Vagina (tissue), 2 donors: ENCODE results near the gene SCN3A. TPM values are rescaled to one million over a fixed set of nuclear protein-coding genes. Genes with fewer than 3 reads are reported as not detected.

Experiments used
- DNase-seq, 2 donors: peaks; one replicate each; pipeline ENCODE4 v3.0.0-alpha.2; 2017; ENCODE audit errors: extremely low spot score in 2 of 2
- H3K27ac ChIP-seq: fragments of 200-600 bp; sonication (generic); one replicate; pipeline ENCODE4 v1.5.1; 2019
- H3K27me3 ChIP-seq: fragments of 200-600 bp; sonication (generic); one replicate; pipeline ENCODE4 v1.5.1; 2019
- H3K36me3 ChIP-seq, 2 donors: fragments of 200-600 bp; sonication (generic); one replicate each; pipeline ENCODE4 v1.5.1; 2017 to 2019
- H3K4me1 ChIP-seq: fragments of 200-600 bp; sonication (generic); one replicate; pipeline ENCODE4 v1.5.1; 2019
- H3K4me3 ChIP-seq, 2 donors: fragments of 200-600 bp; sonication (generic); 1 replicate in 1 of 2; 2 replicates in 1 of 2; pipeline ENCODE4 v1.5.1; 2016 to 2019
- H3K9me3 ChIP-seq: fragments of 200-600 bp; sonication (generic); one replicate; pipeline ENCODE4 v1.5.1; 2019
- CTCF ChIP-seq, 3 experiments: fragments of 450-650 bp in 2 of 3; fragments of 200-600 bp in 1 of 3; sonication (generic) in 1 of 3; IDR thresholded peaks; one replicate each; pipeline ENCODE4 v1.5.1; 2017 to 2019; ENCODE audit warnings: antibody characterized with exemption in 3 of 3, mild to moderate bottlenecking in 2 of 3, moderate library complexity in 2 of 3
- POLR2A ChIP-seq, 2 donors: fragments of 450-650 bp; IDR thresholded peaks; one replicate each; pipeline ENCODE4 v1.6.1; 2017; ENCODE audit warnings: antibody characterized with exemption in 2 of 2, mild to moderate bottlenecking in 2 of 2, moderate library complexity in 2 of 2
- POLR2AphosphoS5 ChIP-seq, 2 donors: sonication (generic); formaldehyde crosslinking; IDR thresholded peaks; one replicate each; pipeline ENCODE4 v1.9.0; 2017; ENCODE audit warnings: antibody characterized with exemption in 2 of 2, mild to moderate bottlenecking in 2 of 2, low read depth in 1 of 2; ENCODE audit not compliant: insufficient read depth in 1 of 2
- intact Hi-C: fragments of 100-400 bp; cut with DNase I; formaldehyde crosslinking; loops from one replicate; pipeline ENCODE4 v1.15.1; 2023
- total RNA-seq: library from RNA; depleted of rRNA; stranded (reverse); fragments of >200 nt; gene quantifications from one replicate; pipeline ENCODE4 v1.2.3, GENCODE V29; 2016

SCN3A gene
- total RNA-seq, 1 donor from 2014 or later = 2.0 TPM

GRCh38 chr2:165193178-165193777, 10.6 kb downstream of the SCN3A start:
- H3K4me3 ChIP-seq = no peak overlapping the region
- no peak for DNase-seq
- no peaks in the 10 kb centered on the region for H3K9me3 ChIP-seq
- H3K27ac ChIP-seq = no peak overlapping the region
- intact Hi-C loops = no loop called here
- no peaks in the 10 kb centered on the region for H3K36me3 ChIP-seq
- no peaks in the 10 kb centered on the region for H3K27me3 ChIP-seq
- TF ChIP-seq CTCF (IDR thresholded peaks at IDR 0.05) (no peak), POLR2AphosphoS5 (IDR thresholded peaks at IDR 0.05; ENCODE audit: insufficient read depth in 1 of 2, low read depth in 1 of 2) (no peak), POLR2A (IDR thresholded peaks at IDR 0.05) (no peak)
- H3K4me1 ChIP-seq = no peaks in the 10 kb centered on the region

- Histone ChIP-seq H3K27me3 (no peaks in the 10 kb centered on the region), H3K4me3 (no peak overlapping the region), H3K9me3 (no peaks in the 10 kb centered on the region), H3K27ac (no peak overlapping the region), H3K4me1 (no peaks in the 10 kb centered on the region), H3K36me3 (no peaks in the 10 kb centered on the region)
- DNase-seq = no peak
- TF ChIP-seq POLR2AphosphoS5 (IDR thresholded peaks at IDR 0.05; ENCODE audit: insufficient read depth in 1 of 2, low read depth in 1 of 2) (no peak), CTCF (IDR thresholded peaks at IDR 0.05) (no peak), POLR2A (IDR thresholded peaks at IDR 0.05) (no peak)
- intact Hi-C loops = no loop called here
These were observed 11.1 kb downstream of the SCN3A start for GRCh38 chr2:165192729-165193128.

DNA sequence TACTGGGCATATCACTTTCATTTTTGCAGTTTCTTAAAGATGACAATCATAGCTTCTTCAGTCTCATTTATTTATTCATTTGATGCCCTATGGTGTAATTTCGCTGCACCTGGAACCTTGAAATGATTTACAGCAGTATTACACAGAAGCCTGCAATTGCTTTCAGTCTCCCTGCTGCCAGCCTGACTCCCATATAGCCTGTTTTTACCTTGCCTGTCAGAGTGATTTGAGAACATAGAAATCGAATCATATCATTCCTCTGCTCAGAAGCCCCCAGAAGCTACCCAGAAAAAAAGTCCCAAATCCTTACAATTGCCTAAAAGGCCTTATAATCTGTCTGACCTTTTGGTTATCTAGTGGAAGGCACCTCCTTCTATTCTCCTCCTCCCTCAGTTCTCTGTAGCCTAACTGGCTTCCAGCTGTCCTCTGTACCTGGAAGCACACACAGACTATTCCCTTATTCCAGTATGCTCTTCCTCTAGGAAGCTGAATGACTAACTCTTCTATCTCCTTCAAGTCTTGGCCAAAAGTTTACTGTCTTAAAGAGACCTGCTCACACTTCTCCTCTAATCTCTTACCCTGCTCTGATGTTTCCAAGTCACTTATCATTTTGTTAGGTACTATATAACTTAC, 12.6 kb downstream of the SCN3A start:
- intact Hi-C loops = no loop called here
- H3K4me1 ChIP-seq = no peaks in the 10 kb centered on the region

DNA sequence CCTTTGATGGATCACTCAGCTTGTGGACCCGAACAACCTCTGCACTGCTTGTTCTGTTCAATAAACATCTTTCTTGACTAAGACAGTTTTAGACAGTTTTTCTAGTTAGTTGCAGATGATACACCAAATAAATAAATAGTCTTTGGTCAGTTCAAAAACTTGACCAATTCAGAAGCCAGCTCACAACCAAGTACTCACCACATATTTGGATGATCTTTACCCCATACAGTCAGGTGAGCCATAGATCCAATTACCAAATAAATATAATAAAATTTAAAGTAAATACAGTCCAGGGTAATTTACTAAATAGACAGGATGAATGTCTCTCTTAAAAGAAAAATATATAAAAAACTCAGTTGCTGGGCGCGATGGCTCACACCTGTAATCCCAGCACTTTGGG, 18.2 kb downstream of the SCN3A start:
- intact Hi-C loops = no loop called here
- Histone ChIP-seq H3K36me3 (no peaks in the 10 kb centered on the region), H3K27me3 (no peaks in the 10 kb centered on the region), H3K4me3 (no peak overlapping the region), H3K27ac (no peak overlapping the region), H3K4me1 (no peaks in the 10 kb centered on the region), H3K9me3 (no peaks in the 10 kb centered on the region)
- no peak for DNase-seq
- no peak for TF ChIP-seq POLR2AphosphoS5 (IDR thresholded peaks at IDR 0.05; ENCODE audit: insufficient read depth in 1 of 2, low read depth in 1 of 2)
- TF ChIP-seq POLR2A (IDR thresholded peaks at IDR 0.05) = no peak
- TF ChIP-seq CTCF (IDR thresholded peaks at IDR 0.05) = no peak

More for the DNA sequence above, 12.6 kb downstream of the SCN3A start:
- H3K36me3 ChIP-seq = no peaks in the 10 kb centered on the region
- no peak overlapping the region for H3K27ac ChIP-seq
- no peaks in the 10 kb centered on the region for H3K27me3 ChIP-seq
- H3K4me3 ChIP-seq = no peak overlapping the region
- TF ChIP-seq POLR2A (IDR thresholded peaks at IDR 0.05) (no peak), CTCF (IDR thresholded peaks at IDR 0.05) (no peak), POLR2AphosphoS5 (IDR thresholded peaks at IDR 0.05; ENCODE audit: insufficient read depth in 1 of 2, low read depth in 1 of 2) (no peak)
- no peaks in the 10 kb centered on the region for H3K9me3 ChIP-seq
- no peak for DNase-seq

GRCh38 chr2:165182029-165182428, 21.8 kb downstream of the SCN3A start:
- Histone ChIP-seq H3K4me3 (no peak overlapping the region), H3K4me1 (no peaks in the 10 kb centered on the region), H3K27ac (no peak overlapping the region), H3K36me3 (no peaks in the 10 kb centered on the region), H3K27me3 (no peaks in the 10 kb centered on the region), H3K9me3 (no peaks in the 10 kb centered on the region)
- intact Hi-C loops = no loop called here
- no peak for TF ChIP-seq CTCF (IDR thresholded peaks at IDR 0.05)
- TF ChIP-seq POLR2A (IDR thresholded peaks at IDR 0.05) = no peak
- no peak for TF ChIP-seq POLR2AphosphoS5 (IDR thresholded peaks at IDR 0.05; ENCODE audit: insufficient read depth in 1 of 2, low read depth in 1 of 2)
- DNase-seq = no peak
